Measurements from ENCODE around the gene CHCHD6.

CHCHD6 gene

DNA sequence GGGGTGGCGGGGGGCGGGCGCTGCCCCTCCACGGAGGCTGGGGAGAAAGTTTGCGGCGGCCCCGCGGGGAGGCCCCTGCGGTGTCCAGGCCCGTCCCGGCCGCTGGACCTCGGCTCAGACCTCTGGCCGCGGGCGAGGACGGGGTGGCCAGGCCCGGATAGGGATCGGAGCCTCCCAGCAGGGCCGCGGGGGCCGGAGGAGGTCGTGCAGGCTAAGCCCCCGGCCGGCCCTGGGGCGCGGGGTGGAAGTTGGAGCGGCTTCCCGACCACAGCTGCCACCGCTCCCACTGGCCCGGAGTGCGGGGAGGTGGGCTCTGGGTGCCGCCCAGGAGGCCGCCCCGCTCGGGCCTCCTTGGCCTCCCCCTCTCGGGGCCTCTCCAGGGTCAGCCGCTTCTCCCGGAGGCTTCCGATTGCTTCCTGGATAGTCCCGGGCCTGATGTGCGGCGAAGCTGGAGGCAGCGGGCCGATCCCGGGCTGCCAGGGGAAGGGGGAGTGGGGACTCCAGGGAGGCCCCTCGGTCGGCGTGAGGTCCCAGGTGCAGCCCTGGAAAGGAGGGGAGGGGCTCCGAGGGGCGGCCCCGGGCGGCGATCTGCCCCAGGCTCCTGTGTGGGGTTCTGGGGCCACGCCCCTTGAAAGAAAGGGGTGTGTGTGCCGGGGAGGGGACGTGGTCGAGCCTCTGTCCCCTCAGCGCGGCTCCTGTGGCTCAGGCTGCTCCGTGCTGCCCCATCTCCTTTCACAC lies 279.8 kb downstream of the CHCHD6 start:
- peak; percentile 32 for DNase-seq

DNA sequence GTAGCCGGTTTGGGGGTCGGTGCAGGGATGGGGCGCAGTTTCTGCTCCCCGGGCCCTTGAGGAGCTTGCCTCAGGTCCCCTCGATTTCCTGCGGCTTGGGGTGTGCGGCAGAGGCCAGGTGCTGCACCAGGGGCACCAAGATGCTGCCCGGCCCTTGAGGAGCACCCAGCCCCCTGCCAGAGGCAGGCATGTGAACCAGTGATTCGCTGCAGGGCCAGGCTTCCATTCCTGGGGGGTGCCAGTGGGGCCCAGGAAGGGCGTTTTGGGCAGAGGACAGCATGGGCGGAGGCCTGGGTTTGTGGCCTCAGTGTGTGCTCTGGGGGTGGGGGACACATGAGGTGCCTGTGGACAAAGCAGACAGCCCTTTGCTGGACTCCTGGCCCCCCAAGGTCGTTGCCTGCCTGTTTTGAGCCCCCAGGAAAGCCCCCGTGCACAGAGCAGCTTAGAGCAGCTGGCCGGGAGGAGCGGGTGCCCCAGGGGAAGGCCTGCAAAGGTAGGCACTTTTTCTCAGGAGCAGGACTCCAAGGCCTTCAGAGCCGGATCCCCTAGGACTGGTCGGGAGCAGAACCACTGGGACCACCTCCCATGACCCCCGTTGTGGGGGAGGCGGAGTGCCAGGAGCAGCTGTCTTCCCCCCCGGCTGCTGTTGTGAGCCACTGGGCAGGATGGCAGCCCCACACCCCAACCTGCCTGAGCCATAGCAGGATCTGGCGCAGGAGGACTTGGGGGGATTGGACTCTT lies 280.5 kb downstream of the CHCHD6 start:
- DNase-seq: no peak

DNA sequence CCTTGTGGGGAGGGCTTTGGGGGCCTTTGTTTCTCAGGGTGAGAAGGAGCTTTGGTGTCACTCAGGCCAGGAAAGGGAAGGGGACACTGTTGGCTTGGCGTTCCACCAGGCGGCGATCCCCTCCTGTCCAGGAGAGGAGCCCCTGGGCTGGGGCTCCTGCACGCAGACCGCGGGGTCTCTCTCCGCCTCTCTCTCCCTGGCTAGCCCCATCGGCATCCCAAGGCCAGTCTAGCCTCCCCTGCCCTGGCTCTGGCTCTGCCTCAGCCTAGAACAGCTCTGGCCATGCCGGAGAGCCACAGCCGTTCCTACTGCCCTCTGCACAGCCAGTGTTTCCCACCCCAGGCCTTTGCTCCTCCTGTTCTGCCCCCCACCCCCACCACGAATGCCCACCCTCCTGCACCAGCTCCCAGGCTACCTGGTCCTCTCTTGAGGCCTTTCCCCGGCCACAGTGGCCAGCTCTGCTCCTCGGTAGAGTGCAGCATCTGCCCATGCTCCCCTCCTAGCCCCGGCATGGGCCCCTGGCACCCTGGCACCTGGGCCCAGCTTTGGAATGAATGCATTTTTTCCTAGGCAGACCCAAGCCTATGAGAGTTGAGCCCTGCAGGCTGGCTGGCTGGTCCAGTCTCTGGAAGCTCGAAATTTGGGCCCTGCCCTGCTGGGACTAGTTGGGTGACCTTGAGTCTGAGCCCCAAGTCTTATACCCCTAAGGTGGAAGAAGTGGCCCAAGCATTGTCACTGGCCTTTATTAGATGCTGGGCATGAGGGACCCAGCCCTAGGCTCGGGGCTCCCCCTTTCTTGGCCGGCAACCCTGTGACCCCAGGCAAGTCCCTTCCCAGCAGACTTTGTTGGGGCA lies 281.3 kb downstream of the CHCHD6 start:
- DNase-seq: no peak

DNA sequence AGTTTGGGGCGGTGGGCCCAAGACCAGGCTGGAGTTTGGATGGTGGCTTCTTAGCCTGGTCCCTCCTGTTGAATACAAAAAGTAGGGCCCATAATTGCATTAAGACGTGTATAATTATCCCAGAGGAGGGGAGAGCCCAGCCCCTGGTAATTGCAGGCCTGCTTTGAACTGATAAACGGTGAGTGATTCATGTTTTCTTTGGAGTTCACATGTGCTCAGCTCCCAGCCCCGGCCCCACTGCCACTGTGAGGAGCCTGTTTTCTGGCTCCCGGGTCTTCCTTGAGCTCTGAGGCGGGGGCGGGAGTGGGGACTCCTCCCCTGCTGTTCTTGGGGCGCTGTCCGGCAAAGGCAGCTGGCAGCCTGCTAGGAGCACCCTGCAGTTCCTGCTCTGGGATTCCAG lies 282.0 kb downstream of the CHCHD6 start:
- no peak for DNase-seq

DNA sequence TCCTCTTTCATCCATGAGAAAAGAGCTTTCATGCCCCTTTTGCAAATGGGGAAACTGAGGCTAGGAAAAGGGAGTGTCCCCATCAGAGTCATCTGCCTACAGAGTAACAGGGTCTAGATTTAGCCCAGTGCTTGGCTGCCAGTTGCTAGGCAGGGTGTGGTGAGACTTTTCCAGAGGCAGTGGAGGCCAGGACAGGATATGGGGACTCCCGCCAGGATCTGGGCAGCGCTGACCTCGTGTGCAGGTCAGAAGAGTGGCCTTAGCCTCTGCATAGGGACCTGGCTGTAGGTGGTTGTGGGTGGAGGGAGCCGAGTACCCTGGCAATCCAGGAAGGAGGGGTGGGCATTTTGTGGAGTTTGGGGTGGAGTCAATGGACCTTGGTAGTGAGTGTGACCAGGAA lies 283.1 kb downstream of the CHCHD6 start:
- DNase-seq: no peak

DNA sequence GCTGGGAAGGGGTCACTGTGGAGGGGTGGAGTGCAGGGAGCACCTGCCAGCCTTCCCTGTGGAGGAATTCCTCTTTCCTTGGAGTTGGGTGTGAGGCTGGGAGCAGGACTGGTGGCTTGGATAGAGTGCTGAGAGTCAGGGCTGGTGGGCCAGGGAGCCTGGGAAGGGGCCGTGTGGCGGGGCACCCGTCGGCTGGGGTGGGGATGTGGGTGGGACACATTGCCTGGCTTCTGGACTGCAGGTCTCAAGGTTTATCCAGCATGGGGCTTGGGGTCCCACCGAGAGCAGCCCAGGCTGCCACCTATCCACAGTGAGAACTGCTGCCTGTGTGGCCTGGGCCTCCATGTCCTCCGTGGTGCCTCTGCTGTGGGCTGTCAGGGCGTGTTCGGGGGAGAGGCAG lies 283.6 kb downstream of the CHCHD6 start:
- DNase-seq: no peak

DNA sequence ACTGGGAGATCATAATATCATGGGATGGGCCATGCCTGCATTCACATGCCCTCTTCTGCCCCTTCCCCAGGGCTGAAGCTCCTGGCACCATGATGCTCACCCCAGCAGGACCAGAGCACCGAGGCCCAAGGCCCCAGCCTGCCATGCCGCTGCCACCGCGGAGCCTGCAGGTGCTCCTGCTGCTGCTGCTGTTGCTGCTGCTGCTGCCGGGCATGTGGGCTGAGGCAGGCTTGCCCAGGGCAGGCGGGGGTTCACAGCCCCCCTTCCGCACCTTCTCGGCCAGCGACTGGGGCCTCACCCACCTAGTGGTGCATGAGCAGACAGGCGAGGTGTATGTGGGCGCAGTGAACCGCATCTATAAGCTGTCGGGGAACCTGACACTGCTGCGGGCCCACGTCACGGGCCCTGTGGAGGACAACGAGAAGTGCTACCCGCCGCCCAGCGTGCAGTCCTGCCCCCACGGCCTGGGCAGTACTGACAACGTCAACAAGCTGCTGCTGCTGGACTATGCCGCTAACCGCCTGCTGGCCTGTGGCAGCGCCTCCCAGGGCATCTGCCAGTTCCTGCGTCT lies 284.5 kb downstream of the CHCHD6 start:
- DNase-seq: no peak

DNA sequence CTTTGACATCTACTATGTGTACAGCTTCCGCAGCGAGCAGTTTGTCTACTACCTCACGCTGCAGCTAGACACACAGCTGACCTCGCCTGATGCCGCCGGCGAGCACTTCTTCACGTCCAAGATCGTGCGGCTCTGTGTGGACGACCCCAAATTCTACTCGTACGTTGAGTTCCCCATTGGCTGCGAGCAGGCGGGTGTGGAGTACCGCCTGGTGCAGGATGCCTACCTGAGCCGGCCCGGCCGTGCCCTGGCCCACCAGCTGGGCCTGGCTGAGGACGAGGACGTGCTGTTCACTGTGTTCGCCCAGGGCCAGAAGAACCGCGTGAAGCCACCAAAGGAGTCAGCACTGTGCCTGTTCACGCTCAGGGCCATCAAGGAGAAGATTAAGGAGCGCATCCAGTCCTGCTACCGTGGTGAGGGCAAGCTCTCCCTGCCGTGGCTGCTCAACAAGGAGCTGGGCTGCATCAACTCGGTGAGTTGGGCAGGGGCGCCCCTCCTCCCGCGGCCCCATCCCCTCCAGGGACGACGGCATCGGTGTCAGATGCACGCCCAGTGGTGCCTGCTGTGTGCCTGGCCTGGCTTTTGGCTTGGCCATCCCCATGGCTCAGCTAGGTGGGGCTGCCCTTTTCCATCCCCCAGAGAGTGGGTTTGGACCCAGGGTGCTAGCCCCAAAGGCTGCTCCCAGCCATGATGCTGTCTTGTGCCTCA lies 285.4 kb downstream of the CHCHD6 start:
- DNase-seq: no peak

DNA sequence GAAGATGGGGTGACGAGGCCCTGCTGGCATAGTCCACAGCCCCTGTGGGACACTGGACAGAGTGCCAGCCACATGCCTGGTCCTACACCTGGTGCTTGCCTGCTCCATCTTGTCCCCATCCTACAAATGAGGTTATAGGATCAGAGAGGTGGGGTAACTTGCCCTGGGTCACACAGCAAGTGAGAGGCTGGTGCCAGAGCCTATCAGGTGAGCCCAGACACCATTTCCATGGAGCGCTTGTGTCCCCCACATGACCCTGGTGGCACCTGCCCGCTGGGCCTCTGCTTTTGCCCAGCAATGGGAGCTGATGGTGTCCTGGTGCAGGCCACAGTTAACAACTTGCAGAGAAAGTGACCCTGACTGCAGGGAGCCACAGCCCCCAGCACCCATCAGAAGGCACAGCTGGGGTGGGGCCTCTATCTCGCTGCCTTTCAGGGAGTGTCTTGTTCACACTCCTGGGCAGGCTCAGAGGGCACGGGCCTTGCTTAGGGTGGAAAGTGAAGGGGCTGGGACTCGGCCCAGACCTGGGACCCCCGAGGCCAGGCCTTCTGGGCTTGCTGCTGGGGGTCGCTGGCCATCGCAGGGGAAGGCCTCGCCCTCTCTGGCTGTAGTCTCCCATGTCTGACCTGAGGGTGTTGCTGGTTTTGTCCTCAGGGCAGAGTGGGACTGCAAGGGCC lies 286.1 kb downstream of the CHCHD6 start:
- DNase-seq: no peak

DNA sequence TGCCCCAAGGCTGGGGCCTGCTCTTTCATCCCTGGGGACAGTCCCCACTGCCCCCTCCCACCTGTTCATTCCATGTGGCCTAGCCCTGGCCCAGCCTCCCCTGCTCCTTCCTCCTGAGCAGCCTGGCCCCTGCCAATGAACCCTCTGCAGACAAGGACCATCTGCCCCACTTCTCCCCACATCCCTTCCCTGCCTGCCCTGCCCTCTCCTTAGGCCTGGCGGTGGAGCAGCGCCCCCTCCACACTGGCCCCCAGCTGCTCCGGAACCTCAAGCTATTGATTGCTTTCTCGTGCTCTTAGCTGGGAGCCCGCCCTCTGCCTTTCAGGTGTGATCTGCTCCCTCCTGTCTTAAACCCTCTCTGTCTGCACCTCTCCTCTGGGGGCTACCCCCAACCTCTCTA lies 286.9 kb downstream of the CHCHD6 start:
- DNase-seq: no peak

DNA sequence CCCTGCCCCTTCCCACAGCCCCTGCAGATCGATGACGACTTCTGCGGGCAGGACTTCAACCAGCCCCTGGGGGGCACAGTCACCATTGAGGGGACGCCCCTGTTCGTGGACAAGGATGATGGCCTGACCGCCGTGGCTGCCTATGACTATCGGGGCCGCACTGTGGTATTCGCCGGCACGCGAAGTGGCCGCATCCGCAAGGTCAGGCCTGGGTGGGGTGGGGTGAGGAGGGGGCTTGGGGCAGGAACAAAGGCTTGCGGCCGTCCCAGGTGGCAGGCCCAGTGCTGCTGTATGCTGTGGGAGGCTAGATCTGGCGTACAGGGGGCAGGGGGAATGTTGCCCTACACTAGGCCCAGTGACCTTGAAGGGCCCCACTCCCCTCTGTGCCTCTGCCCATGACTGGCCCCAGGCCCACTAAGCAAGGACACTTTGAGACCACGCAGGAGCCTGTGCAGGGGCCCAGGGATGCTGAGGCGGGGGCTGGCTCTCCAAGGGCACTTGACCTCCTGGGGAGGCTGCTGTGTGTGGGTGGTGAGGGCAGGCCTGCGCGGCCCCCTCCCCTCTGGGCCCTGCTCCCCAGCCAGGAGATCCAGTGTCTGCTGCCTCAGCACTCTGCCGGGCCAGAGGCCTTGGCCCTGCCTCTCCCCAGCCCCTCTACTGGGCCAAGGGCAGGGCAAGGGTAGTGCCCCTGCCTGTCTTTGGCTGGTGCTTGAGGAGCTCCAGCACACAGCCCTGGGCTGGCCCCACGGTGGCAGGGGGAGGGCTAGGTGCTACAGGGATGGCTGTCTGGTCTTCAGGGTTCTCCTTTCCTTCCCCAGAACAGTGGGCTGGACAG lies 287.5 kb downstream of the CHCHD6 start:
- DNase-seq: no peak

DNA sequence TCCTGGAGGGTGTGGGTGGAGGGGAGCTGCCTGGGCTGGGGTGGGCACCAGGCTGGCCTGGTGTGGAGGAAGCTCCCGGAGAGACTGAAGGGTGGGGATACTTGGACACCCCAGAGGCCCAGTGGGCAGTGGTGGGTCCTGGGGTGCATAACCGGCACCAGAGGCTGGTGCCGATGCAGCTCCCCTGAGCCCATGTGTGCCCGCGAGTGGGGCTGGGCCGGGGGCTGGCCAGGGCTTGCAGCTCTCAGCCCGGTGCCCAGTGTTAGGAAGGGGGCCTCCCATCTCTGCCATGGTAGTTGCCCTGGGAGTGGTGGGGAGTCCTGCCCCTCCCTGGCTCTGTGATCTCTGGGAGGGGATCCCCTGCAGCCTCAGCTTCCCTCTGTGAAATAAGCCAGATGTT lies 288.2 kb downstream of the CHCHD6 start:
- DNase-seq: no peak

DNA sequence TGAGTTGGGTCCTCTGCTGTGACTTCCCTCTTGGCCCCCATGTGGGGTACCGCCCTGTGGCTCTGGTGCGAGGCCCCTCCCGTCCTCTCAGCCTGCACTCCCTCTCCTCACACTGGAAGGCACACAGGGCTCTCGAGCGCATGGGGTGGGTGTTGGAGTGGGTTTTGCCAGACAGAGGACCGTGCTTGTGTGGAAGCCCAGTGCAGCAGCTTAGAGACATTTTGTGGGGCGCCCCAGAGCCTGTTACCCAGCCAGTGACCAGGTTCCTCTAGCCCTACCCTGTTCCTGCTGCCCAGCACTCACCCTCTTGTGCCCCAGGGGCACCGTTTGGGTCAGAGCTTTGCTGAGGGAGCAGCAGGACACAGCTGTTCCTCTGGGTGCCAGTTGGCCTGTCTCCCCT lies 288.7 kb downstream of the CHCHD6 start:
- no peak for DNase-seq

DNA sequence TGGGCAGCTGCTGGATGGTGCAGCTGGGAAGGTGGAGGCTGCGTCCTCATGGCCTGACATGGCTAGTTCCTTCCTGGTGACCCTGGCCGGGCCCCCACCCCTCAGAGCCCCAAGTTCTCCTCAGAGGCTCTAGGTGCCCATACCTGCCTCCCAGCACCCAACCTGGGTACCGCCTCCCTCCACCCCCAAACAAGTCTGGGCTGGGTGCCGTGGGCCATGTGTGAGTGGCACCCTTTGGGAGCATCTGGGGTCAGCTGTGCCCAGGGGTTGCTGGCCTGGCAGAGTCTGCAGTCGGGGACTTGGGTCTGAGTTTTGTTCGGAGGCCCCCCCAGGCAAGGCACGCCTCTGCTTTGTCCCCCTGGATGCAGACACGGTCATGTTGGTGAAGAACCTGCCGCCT lies 289.4 kb downstream of the CHCHD6 start:
- DNase-seq: no peak

DNA sequence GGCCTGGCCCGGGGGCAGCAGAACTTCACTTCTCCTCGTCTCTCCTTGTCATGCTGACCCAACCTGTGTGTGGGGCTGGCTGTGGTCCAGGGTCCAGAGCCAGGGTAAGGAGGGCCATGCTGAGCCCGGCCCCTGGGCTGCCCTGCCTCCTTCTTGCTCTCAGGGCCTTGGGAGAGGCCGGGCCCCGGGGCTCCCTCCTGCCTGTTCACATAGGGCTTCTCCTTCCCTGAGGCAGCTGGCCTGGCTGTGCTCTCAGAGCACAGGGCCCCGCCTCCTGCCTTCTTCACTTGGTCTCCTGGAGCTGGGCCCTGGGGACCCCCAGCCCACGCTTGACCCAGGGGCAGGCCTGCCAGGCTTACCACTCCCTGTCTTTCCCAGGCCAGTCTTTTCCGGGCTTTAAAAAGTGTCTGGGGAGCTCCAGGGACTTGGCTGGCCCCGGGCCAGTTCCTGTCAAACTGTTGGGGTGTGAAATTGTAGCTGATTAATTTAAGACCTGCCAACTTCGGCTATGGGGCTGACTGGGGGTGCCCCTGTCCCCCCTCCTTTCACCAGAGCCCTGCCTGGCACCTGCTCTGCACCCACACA lies 290.7 kb downstream of the CHCHD6 start:
- DNase-seq: no peak

DNA sequence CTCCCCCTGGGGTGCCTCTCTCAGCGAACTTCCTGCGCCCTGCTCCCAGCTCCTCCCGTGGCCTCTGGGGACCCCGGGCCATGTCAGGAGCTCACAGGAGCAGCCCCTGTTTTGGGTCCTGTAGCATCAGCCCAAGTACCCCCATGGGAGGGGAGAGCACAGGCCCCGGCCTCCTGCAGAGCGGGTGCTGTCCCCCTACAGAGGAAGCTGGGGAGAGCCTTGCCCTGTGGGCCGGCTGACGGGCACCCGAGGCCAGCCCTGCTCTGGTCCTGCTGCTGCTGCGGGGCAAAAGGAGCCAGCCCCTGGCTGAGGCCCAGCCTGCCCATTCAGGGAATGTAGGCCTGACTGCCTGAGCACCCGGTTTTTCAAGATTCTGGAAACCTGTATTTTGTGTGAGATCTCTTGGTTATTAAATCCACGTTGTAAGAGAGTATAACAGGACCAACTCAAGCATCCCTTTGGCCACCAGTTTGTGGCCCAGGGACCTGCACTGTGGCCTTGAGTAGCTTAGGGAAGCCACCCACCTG lies 291.3 kb downstream of the CHCHD6 start:
- no peak for DNase-seq

DNA sequence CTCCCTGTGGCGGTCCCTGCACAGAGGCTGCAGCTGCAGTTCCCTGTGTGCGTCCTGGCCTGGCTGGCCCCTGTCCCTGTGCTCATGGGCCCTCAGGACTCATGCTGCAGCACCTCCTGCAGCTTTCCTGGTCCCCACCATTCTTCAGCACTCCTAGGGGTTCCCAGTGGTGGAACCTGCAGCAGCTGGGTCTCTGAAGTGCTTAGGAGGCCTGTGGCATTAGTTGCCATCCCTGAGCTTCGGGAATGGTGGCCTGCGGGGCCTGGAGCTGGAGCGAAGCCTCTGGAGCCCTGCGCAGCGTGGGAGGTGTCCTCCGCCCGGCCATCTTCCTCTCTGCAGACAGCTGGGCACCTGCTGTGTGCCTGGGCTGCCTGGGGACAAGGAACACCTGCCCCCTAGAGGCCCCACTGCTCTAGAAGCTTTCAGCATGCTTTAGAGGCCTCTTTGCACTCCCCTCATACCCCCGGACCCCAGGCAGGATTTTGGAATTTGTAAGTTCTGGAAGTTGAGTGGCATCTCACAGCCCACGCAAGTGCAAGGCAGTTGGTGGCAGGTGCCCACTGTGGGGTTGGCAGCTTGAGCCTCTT lies 292.0 kb downstream of the CHCHD6 start:
- DNase-seq: no peak

DNA sequence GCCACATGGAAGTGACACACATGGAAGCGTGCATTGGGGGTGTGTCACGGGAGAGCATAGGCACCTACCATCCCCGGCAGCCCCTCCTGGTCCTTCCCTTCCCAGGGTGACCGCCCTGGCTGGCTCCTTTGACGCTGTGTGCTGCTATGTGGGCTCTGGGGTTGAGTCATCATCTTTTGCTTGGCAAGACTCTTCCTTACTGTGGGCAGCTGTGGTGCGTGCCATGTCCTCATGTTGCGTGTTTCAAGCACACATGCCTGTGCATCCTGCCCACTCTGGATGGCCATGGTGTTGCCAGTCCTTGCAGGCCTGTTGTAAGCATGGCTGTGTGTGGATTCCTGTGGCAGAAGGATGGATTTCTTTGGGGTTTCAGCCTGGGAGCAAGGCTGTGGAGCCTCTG lies 292.9 kb downstream of the CHCHD6 start:
- no peak for DNase-seq

DNA sequence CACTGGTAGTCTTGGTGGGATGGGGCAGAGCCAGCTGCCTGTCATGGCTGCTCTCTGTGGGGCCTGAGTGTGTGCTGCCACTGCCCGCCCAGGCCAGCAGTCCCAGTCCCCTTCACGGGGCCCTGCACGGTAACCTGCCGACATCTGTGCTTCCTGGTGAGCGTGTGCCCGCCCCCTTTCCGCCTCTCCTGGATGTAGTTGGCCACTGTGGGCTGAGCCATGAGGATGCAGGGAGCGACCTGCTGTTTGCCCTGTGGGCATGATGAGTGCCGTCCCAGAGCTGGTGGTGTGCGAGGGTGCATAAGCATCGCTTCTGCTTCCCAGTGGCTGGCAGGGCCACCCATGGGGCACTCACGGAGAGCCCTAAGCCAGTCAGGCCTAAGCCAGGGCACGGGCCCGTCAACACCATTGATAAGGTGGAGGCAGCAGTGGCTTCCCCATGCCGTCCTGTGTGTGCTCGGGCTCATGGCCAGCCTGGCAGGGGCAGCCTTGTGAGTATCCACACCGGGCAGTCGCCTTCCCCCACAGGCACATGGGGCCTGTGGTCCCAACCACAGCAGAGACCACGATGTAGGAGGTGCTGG lies 293.5 kb downstream of the CHCHD6 start:
- DNase-seq: no peak

DNA sequence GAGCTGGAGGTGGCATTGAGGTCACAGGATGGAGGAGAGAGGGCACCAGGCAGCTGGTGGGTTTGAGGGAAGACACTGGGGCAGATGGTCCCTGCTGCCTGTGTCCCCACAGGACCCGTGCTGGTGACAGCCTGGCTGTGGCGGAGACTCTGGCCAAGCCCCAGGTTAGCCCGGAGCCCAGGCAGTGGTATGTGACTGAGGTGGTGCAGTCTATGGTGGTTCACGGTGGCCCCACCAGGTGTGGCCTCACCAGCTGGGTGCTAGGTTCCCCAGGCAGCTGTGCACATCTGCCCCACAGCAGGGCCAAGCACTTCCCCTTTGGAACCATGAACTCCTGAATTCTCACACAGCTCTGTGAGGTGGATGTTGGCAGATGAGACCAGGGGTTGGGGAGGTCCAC lies 294.3 kb downstream of the CHCHD6 start:
- no peak for DNase-seq

Data from stimulated activated CD4-positive, alpha-beta T cell treated with anti-CD3 and anti-CD28 coated beads, Interleukin-4, amount 100 ng/mL, for 24 hours (primary cell).